Measurements from ENCODE around the gene ALK. TPM values are rescaled to one million over a fixed set of nuclear protein-coding genes. Genes with fewer than 3 reads are reported as not detected.
A peak's percentile ranks its signal among the peaks of the same experiment; 100 is the strongest.

ALK gene
- polyA plus RNA-seq, 2 of the 4 experiments (the other 2 are of a cell fraction) = not detected

DNA sequence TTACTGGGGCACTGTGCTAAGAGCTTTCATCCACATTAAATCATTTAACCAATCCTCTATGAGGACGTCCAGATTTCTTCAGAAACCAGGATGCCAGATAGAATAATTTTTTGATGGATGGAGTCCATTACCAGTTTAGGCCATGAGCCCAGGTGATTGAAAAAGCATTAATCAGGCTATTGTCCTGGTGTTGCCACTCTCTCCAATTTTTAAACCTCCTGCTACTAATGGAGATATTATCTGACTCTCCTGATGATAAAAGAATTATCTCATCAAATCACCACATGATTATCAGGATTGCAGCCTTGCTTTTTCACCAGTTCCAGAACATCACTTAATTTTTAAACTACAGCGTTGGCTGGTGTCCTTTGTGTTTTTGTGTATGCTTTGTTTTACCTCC is 404.0 kb downstream of the ALK start:
- no peak for FAIRE-seq
- ChIA-PET POLR2A (no interaction called here), CTCF (interaction anchor here (0.6 kb wide), 1 partner anchor 18 kb away, joined by 3 read pairs; no protein-coding TSS in a partner anchor)
- Histone ChIP-seq H3K4me1 (no peaks in the 10 kb centered on the region), H3K27ac (no peak overlapping the region), H3K9me3 (no peaks in the 10 kb centered on the region), H3K4me3 (no peak overlapping the region), H3K4me2 (no peak overlapping the region)
- ATAC-seq = no peak
- WGBS (ENCODE audit: missing lambda C conversion rate) = 18% methylated on average over 2 of the region's 2 CpGs
- no peak for DNase-seq (ENCODE audit: low read depth in 1 of 2, low spot score in 1 of 2)
- TF ChIP-seq, protein P1, sequence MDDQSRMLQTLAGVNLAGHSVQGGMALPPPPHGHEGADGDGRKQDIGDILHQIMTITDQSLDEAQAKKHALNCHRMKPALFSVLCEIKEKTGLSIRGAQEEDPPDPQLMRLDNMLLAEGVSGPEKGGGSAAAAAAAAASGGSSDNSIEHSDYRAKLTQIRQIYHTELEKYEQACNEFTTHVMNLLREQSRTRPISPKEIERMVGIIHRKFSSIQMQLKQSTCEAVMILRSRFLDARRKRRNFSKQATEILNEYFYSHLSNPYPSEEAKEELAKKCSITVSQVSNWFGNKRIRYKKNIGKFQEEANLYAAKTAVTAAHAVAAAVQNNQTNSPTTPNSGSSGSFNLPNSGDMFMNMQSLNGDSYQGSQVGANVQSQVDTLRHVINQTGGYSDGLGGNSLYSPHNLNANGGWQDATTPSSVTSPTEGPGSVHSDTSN (IDR thresholded peaks at IDR 0.05) = no peak
- TF ChIP-seq ZC3H11A (IDR thresholded peaks at IDR 0.05) (no peak), CBX2 (IDR thresholded peaks at IDR 0.05; ENCODE audit: borderline replicate concordance, low read depth) (no peak)

DNA sequence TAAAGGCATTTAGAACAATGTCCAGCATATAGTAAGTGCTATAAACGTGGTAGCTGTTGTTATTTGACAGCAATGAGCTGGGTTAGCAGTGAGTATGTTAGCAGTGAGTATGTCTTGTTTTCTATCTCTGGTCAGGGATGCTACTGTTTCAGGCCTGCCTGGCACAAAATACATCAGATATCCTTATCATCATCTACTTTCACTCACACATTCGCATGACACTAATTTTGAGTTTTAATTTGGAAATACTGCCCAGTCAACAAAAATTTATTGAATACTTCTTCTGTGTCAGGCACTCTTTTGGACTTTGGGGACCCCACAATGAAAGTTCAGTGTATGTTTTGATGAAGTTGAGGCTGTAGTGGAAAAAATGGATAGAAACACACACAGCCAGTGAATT is 404.6 kb downstream of the ALK start:
- POLR2A ChIA-PET = no interaction called here

DNA sequence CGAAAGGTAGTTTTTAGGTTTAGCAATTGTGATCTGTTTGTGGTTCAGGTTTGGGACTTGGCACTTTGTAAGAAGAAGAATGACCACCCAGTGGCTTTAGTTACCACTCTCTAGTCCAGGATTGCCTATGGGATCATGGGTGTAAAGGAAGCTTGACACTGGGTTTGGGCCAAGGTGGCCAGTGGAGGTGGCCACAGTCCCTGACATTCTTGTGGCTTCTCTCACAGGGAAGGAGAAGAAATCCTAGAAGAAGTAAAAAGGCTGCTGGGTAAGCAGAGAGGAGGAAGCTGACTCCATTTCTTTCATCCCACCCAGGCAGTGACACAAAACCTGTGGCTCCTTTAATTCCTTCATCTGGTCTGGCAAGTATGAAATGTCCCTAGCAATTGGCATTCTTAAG is 411.5 kb downstream of the ALK start:
- ATAC-seq (no peak), FAIRE-seq (no peak), DNase-seq (ENCODE audit: low read depth in 1 of 2, low spot score in 1 of 2) (no peak)
- no peak overlapping the region for H3K27ac ChIP-seq
- no peak overlapping the region for H3K4me2 ChIP-seq
- H3K9me3 ChIP-seq = 0 out of 3 replicates have a peak, but pooled peaks cover 3% of the 10 kb centered on the region
- TF ChIP-seq, protein P1 (IDR thresholded peaks at IDR 0.05) = no peak
- TF ChIP-seq ESRRA (IDR thresholded peaks at IDR 0.05; ENCODE audit: borderline replicate concordance, low read length) (no peak), ZFP36 (IDR thresholded peaks at IDR 0.05; ENCODE audit: borderline replicate concordance, partially characterized antibody) (no peak), FOXS1 (CRISPR knock-in tag; IDR thresholded peaks at IDR 0.05) (no peak), CHD2 (IDR thresholded peaks at IDR 0.05; ENCODE audit: low read length, partially characterized antibody) (no peak), NFE2L2 (conservative IDR thresholded peaks at IDR 0.05; ENCODE audit: low read length) (no peak), GATA3 (IDR thresholded peaks at IDR 0.05; ENCODE audit: borderline replicate concordance) (no peak)
- TF ChIP-seq, protein P2, sequence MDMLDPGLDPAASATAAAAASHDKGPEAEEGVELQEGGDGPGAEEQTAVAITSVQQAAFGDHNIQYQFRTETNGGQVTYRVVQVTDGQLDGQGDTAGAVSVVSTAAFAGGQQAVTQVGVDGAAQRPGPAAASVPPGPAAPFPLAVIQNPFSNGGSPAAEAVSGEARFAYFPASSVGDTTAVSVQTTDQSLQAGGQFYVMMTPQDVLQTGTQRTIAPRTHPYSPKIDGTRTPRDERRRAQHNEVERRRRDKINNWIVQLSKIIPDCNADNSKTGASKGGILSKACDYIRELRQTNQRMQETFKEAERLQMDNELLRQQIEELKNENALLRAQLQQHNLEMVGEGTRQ (IDR thresholded peaks at IDR 0.05) = no peak
- TF ChIP-seq, protein P3, sequence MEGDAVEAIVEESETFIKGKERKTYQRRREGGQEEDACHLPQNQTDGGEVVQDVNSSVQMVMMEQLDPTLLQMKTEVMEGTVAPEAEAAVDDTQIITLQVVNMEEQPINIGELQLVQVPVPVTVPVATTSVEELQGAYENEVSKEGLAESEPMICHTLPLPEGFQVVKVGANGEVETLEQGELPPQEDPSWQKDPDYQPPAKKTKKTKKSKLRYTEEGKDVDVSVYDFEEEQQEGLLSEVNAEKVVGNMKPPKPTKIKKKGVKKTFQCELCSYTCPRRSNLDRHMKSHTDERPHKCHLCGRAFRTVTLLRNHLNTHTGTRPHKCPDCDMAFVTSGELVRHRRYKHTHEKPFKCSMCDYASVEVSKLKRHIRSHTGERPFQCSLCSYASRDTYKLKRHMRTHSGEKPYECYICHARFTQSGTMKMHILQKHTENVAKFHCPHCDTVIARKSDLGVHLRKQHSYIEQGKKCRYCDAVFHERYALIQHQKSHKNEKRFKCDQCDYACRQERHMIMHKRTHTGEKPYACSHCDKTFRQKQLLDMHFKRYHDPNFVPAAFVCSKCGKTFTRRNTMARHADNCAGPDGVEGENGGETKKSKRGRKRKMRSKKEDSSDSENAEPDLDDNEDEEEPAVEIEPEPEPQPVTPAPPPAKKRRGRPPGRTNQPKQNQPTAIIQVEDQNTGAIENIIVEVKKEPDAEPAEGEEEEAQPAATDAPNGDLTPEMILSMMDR (IDR thresholded peaks at IDR 0.05) = no peak
- TF ChIP-seq, protein P4, sequence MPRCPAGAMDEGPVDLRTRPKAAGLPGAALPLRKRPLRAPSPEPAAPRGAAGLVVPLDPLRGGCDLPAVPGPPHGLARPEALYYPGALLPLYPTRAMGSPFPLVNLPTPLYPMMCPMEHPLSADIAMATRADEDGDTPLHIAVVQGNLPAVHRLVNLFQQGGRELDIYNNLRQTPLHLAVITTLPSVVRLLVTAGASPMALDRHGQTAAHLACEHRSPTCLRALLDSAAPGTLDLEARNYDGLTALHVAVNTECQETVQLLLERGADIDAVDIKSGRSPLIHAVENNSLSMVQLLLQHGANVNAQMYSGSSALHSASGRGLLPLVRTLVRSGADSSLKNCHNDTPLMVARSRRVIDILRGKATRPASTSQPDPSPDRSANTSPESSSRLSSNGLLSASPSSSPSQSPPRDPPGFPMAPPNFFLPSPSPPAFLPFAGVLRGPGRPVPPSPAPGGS (IDR thresholded peaks at IDR 0.05) = no peak
- CTCF ChIA-PET = interaction anchor here (1.1 kb wide), 1 partner anchor 17 kb away, joined by 3 read pairs; no protein-coding TSS in a partner anchor
- H3K4me3 ChIP-seq = no peak overlapping the region
- WGBS (ENCODE audit: missing lambda C conversion rate) = 0% methylated on average over 1 of the region's 1 CpG
- POLR2A ChIA-PET = no interaction called here
- no peaks in the 10 kb centered on the region for H3K4me1 ChIP-seq

More for the DNA sequence above, 404.6 kb downstream of the ALK start:
- Histone ChIP-seq H3K9me3 (no peaks in the 10 kb centered on the region), H3K4me2 (no peak overlapping the region), H3K4me3 (no peak overlapping the region), H3K4me1 (no peaks in the 10 kb centered on the region), H3K27ac (no peak overlapping the region)
- TF ChIP-seq, protein P3 (IDR thresholded peaks at IDR 0.05) = no peak
- TF ChIP-seq MAFK (IDR thresholded peaks at IDR 0.05; ENCODE audit: partially characterized antibody) = peak; percentile 80
- no peak for ATAC-seq
- CTCF ChIA-PET = no interaction called here
- no peak for DNase-seq (ENCODE audit: low read depth in 1 of 2, low spot score in 1 of 2)
- no peak for FAIRE-seq
- 14% methylated on average over 2 of the region's 2 CpGs for WGBS (ENCODE audit: missing lambda C conversion rate)

Data from A549 (cell line).